ENCODE measurements around the gene UBAC1. TPM values are rescaled to one million over a fixed set of nuclear protein-coding genes. Genes with fewer than 3 reads are reported as not detected.
A peak's percentile ranks its signal among the peaks of the same experiment; 100 is the strongest.

UBAC1 gene
- total RNA-seq, 2 donors from 2014 or later: 54.9 to 66.5 TPM

DNA sequence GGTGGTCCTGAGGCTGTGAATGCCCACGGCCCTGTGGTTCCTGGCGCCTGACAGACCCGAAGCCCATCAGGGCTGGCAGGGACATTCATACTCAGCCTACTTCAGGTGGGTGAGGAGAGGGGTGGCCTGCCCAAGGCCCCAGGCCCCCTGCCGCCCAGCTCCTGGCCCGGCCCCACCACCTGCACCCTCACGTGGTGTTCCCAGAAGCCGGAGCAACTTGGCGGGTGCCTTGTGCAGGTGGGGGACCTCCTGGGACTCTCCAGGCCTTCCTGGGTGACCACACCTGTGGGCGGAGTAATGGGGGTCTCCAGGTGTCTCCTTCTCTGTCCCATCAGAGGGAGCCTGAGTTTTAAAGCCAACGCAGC is 36.8 kb upstream of the UBAC1 start:
- intact Hi-C loops (cut with DNase I): no loop called here
- no peak overlapping the region for H3K9ac ChIP-seq (ENCODE audit: low read depth in 2 of 2, low read length in 2 of 2)
- H3K4me3 ChIP-seq: no peak overlapping the region
- no peaks in the 10 kb centered on the region for H3K9me3 ChIP-seq
- peaks cover 6% of the 10 kb centered on the region for H3K4me1 ChIP-seq
- no peaks in the 10 kb centered on the region for H3K36me3 ChIP-seq
- DNase-seq: no peak
- TF ChIP-seq, protein P1, sequence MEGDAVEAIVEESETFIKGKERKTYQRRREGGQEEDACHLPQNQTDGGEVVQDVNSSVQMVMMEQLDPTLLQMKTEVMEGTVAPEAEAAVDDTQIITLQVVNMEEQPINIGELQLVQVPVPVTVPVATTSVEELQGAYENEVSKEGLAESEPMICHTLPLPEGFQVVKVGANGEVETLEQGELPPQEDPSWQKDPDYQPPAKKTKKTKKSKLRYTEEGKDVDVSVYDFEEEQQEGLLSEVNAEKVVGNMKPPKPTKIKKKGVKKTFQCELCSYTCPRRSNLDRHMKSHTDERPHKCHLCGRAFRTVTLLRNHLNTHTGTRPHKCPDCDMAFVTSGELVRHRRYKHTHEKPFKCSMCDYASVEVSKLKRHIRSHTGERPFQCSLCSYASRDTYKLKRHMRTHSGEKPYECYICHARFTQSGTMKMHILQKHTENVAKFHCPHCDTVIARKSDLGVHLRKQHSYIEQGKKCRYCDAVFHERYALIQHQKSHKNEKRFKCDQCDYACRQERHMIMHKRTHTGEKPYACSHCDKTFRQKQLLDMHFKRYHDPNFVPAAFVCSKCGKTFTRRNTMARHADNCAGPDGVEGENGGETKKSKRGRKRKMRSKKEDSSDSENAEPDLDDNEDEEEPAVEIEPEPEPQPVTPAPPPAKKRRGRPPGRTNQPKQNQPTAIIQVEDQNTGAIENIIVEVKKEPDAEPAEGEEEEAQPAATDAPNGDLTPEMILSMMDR (IDR thresholded peaks at IDR 0.05): no peak
- no peaks in the 10 kb centered on the region for H3K27me3 ChIP-seq
- H3K27ac ChIP-seq: no peak overlapping the region

DNA sequence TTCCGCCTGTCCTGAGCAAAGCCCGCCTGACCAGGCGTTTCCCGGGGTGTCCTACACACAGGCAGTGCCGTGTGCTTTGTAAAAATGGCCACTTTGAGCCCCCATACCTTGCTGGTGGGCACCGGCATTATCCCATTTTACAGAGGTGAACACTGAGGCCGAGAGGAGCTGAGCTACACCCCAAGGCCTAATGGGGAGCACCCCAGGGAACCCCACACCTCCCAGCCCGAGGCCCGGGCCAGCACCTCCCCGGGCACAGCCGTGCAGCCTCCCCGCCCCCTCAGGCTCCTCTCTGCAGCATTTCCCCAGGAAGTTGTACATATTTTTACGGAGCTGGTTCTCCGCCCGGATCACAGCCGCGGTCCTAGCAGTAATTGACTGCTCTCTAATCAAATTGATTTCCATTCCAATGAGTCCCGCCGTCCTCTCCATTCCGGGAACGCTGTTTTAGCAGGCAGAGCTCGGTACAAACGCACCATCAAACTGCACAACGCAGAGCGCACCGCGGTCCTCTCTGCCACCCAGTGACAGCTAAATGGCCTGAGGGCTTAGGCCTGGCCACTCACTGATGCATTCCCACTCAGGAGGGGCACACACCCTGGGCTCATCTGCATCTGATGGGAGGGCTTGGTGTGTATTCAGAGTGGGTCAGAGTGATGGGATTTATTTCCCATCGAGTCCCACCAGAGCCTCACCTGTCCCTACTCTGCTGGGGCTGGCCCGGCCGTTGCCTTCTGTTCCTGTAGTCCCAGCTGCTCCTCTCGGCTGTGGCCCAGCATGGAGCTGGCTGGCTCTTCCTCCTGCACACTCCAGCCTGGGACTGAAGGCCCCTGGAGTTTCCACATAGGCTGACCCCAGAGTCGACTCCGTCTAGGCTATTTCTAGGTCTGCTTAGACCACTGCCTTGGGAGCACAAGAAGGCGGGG is 36.2 kb upstream of the UBAC1 start:
- TF ChIP-seq, protein P1 (IDR thresholded peaks at IDR 0.05): no peak
- intact Hi-C loops (cut with DNase I): no loop called here
- H3K36me3 ChIP-seq: no peaks in the 10 kb centered on the region
- no peaks in the 10 kb centered on the region for H3K27me3 ChIP-seq
- H3K27ac ChIP-seq: no peak overlapping the region
- no peak overlapping the region for H3K9ac ChIP-seq (ENCODE audit: low read depth in 2 of 2, low read length in 2 of 2)
- DNase-seq: no peak
- no peak overlapping the region for H3K4me3 ChIP-seq
- peaks cover 13% of the 10 kb centered on the region for H3K4me1 ChIP-seq
- no peaks in the 10 kb centered on the region for H3K9me3 ChIP-seq

DNA sequence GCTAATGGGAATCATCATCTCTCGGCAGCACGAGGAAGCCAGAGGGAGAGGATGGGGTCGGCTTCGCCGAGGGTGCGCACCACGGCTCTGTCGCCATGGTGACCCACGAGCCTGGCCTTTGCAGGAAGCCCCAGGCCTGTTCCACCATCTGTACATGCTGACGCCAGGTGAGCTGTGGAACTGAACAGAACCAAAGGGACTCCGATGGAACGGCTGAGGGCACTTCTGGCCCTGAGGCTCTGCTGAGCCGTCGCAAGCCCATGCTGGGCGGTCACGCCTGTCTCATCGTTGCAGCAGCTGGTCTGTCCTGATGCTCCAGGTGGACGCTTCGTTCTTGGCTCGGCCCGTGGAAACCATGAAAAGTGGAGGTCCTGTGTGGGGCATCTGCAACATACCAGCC is 34.6 kb upstream of the UBAC1 start:
- Histone ChIP-seq H3K27ac (no peak overlapping the region), H3K9ac (ENCODE audit: low read depth in 2 of 2, low read length in 2 of 2) (no peak overlapping the region), H3K4me1 (peaks cover 18% of the 10 kb centered on the region), H3K36me3 (no peaks in the 10 kb centered on the region), H3K9me3 (no peaks in the 10 kb centered on the region), H3K27me3 (no peaks in the 10 kb centered on the region), H3K4me3 (no peak overlapping the region)
- intact Hi-C loops (cut with DNase I): no loop called here
- no peak for DNase-seq
- TF ChIP-seq, protein P1 (IDR thresholded peaks at IDR 0.05): no peak

DNA sequence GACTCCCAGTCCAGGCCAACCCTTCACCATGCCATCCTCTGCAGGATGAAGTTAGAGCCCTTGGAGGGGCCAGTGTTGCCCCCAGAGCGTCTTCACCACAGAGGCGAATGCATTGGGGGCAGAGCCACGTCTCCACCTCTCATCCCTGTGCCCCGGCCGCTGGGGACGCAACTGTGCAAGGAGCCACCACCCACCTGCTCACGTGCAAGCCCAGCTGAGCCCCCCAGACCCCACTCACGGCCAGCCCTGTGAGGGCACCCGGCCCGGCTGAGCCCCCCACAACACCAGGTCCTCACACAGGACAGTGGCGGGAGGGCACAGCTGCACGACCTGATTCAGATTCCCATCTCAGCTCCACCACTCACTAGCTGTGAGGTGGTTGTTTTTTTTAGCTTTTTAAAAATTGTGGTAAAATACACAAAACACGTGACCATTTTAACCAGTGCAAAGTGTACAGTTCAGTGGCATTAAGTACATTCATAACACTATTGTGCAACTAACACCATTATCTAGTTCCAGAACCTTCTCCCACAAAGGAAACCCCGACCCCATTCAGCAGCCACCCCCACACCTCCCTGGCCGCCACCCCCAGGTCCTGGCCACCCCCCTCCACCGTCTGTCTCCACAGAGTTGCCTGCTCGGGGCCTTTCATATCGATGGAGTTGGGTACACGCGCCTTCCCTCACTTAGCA is 33.5 kb upstream of the UBAC1 start:
- intact Hi-C loops (cut with DNase I): no loop called here
- H3K36me3 ChIP-seq: no peaks in the 10 kb centered on the region
- no peak overlapping the region for H3K4me3 ChIP-seq
- H3K9me3 ChIP-seq: no peaks in the 10 kb centered on the region
- H3K9ac ChIP-seq (ENCODE audit: low read depth in 2 of 2, low read length in 2 of 2): no peak overlapping the region
- no peak overlapping the region for H3K27ac ChIP-seq
- peaks cover 21% of the 10 kb centered on the region for H3K4me1 ChIP-seq
- TF ChIP-seq, protein P1 (IDR thresholded peaks at IDR 0.05): no peak
- DNase-seq: no peak
- no peaks in the 10 kb centered on the region for H3K27me3 ChIP-seq

DNA sequence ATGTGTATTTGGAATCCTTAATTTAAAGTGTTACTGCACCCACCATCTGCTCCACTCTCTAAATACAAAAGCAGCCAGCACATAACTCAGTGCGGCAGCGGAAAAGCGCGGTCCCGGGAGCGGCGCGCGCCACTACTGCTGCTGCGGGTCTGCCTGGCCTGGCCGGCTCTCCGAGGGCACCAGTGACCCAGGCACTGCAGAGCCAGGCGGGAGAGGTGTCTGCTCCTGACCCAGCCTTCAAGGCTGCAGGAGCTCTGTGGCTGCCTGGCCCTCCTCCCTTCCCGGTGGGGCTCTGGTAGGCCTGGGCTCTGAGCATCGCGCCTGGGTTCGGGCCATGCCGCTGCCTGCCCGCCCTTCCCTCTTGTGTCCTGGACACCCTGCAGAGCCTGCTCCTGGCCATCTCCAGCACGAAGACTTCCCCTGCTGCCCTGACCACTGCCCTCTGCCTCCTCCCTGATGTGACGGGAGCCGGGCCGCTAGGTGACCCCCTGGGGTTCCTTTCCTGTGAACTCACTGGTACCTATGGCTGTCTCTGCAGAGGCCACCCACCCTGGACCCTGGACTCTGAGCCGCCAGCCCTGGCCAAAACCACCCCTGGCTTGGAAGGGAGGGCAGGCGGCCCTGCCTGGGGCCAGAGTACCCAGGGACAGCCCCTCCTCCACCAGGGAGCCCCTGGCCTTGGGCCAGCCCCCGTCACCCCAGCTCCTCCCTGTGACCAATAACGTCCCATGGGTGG is 32.8 kb upstream of the UBAC1 start:
- Histone ChIP-seq H3K4me3 (no peak overlapping the region), H3K27ac (peak overlapping the region; percentile 87), H3K4me1 (peaks cover 21% of the 10 kb centered on the region), H3K9ac (ENCODE audit: low read depth in 2 of 2, low read length in 2 of 2) (no peak overlapping the region), H3K27me3 (no peaks in the 10 kb centered on the region), H3K9me3 (no peaks in the 10 kb centered on the region), H3K36me3 (no peaks in the 10 kb centered on the region)
- intact Hi-C loops (cut with DNase I): no loop called here
- TF ChIP-seq, protein P1 (IDR thresholded peaks at IDR 0.05): no peak
- DNase-seq: no peak

Measured in colonic mucosa (tissue), 4 donors.